ENCODE data around the gene GPR78. TPM values are rescaled to one million over a fixed set of nuclear protein-coding genes. Genes with fewer than 3 reads are reported as not detected.

The GPR78 gene
- total RNA-seq, 2 experiments from 2014 or later = not detected

DNA sequence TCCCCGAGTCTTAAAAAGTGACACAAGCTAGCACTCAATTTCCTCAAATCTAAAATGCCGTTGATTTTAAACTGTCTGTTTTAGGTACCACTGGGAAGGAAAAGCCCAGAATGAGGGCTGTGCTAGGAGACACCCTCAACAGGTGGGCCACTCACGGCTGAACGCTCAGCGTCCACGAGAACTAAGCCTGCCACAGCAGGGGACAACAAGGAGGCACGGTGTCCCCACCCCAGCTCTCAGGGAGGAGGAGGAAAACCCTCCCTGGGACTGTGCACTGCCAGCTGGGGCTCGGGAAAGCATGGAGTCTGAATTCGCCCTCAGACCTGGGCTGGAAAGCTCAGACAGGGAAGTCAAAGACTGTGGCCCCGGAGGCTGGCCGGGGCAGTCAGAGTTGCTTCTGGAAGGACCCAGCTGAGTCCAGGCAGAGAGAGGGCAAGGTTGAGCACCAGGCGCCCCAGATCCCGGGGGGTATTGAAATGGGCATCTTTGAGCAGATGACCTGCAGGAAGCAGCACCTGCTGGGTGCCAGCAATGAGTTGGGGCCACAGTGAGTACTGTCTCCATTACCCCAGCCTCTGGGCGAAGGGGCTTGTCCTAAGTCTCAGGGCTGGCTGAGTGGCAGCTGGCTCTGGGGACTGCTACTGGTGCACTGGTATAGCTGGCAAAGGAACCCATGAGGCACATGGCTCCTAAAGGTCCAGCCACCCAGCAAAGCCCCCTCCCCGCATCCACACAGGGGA is 11.6 kb downstream of the GPR78 start:
- intact Hi-C loops (cut with DNase I, micrococcal nuclease) = loop anchor here in 1 of 2 experiments (10.0 kb wide), 1 partner anchor 347 kb away; no protein-coding TSS in a partner anchor
- ChIA-PET POLR2A (no interaction called here), CTCF (no interaction called here)
- Histone ChIP-seq H3K4me3 (ENCODE audit: low read length) (no peak overlapping the region), H3K9me3 (ENCODE audit: control insufficient read depth in 1 of 2, insufficient read depth in 1 of 2, low read length in 2 of 2) (peaks cover 0 to 11% of the 10 kb centered on the region in 2 experiments), H3K4me1 (ENCODE audit: insufficient read depth, low read length) (no peaks in the 10 kb centered on the region), H3K27ac (ENCODE audit: low read depth in 1 of 2, low read length in 2 of 2) (no peak overlapping the region), H3K36me3 (ENCODE audit: insufficient read depth, low read length) (no peaks in the 10 kb centered on the region), H3K27me3 (ENCODE audit: control insufficient read depth in 1 of 2, insufficient read depth in 2 of 2, low read length in 2 of 2) (peaks cover 23 to 42% of the 10 kb centered on the region in 2 experiments)
- no peaks in the 10 kb centered on the region for H3K9me3 Mint-ChIP-seq
- no peak overlapping the region for H3K27ac Mint-ChIP-seq
- TF ChIP-seq, protein P1, sequence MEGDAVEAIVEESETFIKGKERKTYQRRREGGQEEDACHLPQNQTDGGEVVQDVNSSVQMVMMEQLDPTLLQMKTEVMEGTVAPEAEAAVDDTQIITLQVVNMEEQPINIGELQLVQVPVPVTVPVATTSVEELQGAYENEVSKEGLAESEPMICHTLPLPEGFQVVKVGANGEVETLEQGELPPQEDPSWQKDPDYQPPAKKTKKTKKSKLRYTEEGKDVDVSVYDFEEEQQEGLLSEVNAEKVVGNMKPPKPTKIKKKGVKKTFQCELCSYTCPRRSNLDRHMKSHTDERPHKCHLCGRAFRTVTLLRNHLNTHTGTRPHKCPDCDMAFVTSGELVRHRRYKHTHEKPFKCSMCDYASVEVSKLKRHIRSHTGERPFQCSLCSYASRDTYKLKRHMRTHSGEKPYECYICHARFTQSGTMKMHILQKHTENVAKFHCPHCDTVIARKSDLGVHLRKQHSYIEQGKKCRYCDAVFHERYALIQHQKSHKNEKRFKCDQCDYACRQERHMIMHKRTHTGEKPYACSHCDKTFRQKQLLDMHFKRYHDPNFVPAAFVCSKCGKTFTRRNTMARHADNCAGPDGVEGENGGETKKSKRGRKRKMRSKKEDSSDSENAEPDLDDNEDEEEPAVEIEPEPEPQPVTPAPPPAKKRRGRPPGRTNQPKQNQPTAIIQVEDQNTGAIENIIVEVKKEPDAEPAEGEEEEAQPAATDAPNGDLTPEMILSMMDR (IDR thresholded peaks at IDR 0.05) = no peak
- DNase-seq = no peak
- no peaks in the 10 kb centered on the region for H3K36me3 Mint-ChIP-seq (ENCODE audit: low read depth)
- ATAC-seq (ENCODE audit: poor library complexity) = no peak
- no peaks in the 10 kb centered on the region for H3K4me1 Mint-ChIP-seq (ENCODE audit: low read depth)
- peaks cover 45% of the 10 kb centered on the region for H3K27me3 Mint-ChIP-seq
- no peak overlapping the region for H3K4me3 Mint-ChIP-seq

DNA sequence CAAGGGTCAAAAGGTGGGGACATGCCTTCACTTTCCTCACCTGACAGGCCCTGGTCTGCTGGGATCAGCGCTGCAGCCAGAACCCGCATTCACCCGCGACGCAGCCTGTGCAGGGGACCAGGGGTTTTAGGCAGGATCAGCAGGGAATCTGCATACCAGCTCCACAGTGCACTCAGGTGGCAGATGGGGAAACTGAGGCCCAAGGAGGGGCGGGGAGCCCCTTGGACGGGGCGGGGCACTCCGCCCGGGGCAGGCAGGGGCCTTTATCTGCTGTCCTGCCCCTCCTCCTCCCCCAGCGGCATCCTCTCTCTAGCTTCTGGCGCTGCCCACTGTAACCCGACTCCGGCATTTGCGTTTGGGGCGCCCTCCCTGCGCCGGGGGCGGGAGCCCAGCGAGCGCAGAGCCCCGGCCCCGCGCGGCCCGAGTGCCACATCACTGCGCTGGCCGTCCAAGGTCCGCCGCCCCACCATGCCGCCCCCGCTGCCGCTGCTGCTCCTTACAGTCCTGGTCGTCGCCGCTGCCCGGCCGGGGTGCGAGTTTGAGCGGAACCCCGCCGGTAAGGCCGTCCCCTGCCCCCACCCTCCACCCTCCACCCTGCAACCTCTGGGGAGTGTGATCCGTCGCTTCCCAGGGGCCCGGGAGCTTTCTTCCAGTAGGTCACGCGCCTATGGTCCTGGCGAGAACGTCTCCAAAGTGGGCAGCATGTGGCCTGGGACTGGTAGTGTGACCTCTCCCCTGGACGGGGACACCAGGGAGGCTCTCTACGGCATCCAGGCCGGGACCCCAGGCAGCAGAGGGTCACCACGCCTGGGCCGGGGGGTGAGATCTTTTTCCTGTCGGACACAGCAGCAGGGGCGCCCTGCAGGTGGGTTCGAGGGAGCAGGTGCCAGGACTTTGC is 12.4 kb downstream of the GPR78 start, which contains the start of gene CPZ:
Gene CPZ (plus strand): TSS at position 400 of the 898 bp plus-strand sequence. CDS start 69 bp downstream, at position 469.
- H3K27me3 Mint-ChIP-seq = peaks cover 47% of the 10 kb centered on the region
- peaks cover 23 to 42% of the 10 kb centered on the region in 2 experiments for H3K27me3 ChIP-seq (ENCODE audit: control insufficient read depth in 1 of 2, insufficient read depth in 2 of 2, low read length in 2 of 2)
- H3K27ac Mint-ChIP-seq = no peak within 1 kb of the TSS
- no peaks in the 10 kb centered on the region for H3K36me3 ChIP-seq (ENCODE audit: insufficient read depth, low read length)
- peaks cover 0 to 16% of the 10 kb centered on the region in 2 experiments for H3K9me3 ChIP-seq (ENCODE audit: control insufficient read depth in 1 of 2, insufficient read depth in 1 of 2, low read length in 2 of 2)
- no peaks in the 10 kb centered on the region for H3K36me3 Mint-ChIP-seq (ENCODE audit: low read depth)
- no peak within 1 kb of the TSS for H3K27ac ChIP-seq (ENCODE audit: low read depth in 1 of 2, low read length in 2 of 2)
- no peak within 1 kb of the TSS for H3K4me3 ChIP-seq (ENCODE audit: low read length)
- ChIA-PET POLR2A (no interaction called here), CTCF (no interaction called here)
- intact Hi-C loops (cut with DNase I, micrococcal nuclease) = loop anchor here in 1 of 2 experiments (10.0 kb wide), 1 partner anchor 348 kb away; no protein-coding TSS in a partner anchor
- TF ChIP-seq, protein P1 (IDR thresholded peaks at IDR 0.05) = no peak
- H3K4me1 Mint-ChIP-seq (ENCODE audit: low read depth) = no peaks in the 10 kb centered on the region
- H3K9me3 Mint-ChIP-seq = no peaks in the 10 kb centered on the region
- DNase-seq = no peak
- H3K4me1 ChIP-seq (ENCODE audit: insufficient read depth, low read length) = no peaks in the 10 kb centered on the region
- H3K4me3 Mint-ChIP-seq = no peak within 1 kb of the TSS
- no peak for ATAC-seq (ENCODE audit: poor library complexity)

DNA sequence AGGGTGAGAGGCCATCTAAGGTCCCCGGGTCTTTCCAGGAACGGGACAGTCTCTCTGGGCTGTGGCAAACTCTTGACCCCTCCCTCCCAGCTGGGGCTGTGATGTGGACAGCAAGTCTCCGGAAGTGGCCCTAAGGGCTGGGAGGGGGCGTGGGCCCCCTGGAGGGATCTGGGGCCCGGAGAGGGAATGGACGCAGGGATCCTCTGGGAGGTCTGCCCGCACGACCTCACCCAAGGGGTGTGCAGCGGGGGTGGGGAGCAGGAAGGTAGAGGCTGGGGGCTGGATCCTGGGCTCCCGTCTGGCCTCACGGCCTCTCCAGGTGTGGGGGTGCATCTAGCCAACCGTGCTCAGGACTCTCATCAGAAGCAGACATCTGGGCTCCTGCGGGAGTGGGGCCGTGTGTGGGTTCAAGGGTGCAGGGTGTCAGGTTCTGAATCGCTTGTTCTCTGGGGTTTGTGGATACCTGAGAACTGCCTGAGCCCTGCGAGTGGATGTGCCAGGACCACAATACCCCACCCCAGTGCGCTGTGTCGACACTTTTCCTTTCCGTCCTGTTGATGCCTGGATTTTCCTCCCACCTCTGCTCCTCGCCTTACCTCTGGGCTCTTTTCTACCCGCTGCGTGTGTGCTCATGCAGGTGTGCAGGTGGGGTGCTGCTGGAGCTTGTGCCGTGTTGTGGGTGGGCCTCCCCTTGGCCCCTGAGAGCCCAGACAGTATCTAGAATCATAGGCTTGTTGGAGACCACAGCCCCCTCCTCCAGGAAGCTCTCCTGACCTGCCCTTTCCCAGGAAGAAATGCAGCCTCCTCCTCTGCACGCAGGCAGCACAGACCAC is 13.3 kb downstream of the GPR78 start:
- TF ChIP-seq, protein P1 (IDR thresholded peaks at IDR 0.05) = no peak
- peaks cover 0 to 17% of the 10 kb centered on the region in 2 experiments for H3K9me3 ChIP-seq (ENCODE audit: control insufficient read depth in 1 of 2, insufficient read depth in 1 of 2, low read length in 2 of 2)
- Mint-ChIP-seq H3K9me3 (no peaks in the 10 kb centered on the region), H3K4me3 (no peak overlapping the region), H3K4me1 (ENCODE audit: low read depth) (no peaks in the 10 kb centered on the region), H3K36me3 (ENCODE audit: low read depth) (no peaks in the 10 kb centered on the region), H3K27me3 (peaks cover 42% of the 10 kb centered on the region), H3K27ac (no peak overlapping the region)
- peaks cover 23 to 42% of the 10 kb centered on the region in 2 experiments for H3K27me3 ChIP-seq (ENCODE audit: control insufficient read depth in 1 of 2, insufficient read depth in 2 of 2, low read length in 2 of 2)
- CTCF ChIA-PET = no interaction called here
- no peak overlapping the region for H3K27ac ChIP-seq (ENCODE audit: low read depth in 1 of 2, low read length in 2 of 2)
- no peaks in the 10 kb centered on the region for H3K4me1 ChIP-seq (ENCODE audit: insufficient read depth, low read length)
- ATAC-seq (ENCODE audit: poor library complexity) (no peak), DNase-seq (no peak)
- POLR2A ChIA-PET = no interaction called here
- H3K4me3 ChIP-seq (ENCODE audit: low read length) = no peak overlapping the region
- intact Hi-C loops (cut with DNase I, micrococcal nuclease) = loop anchor here in 1 of 2 experiments (10.0 kb wide), 1 partner anchor 349 kb away; no protein-coding TSS in a partner anchor
- H3K36me3 ChIP-seq (ENCODE audit: insufficient read depth, low read length) = no peaks in the 10 kb centered on the region

All from CD4-positive, alpha-beta T cell (primary cell).